ENCODE results near the gene CNKSR3. TPM values are rescaled to one million over a fixed set of nuclear protein-coding genes. Genes with fewer than 3 reads are reported as not detected.

Gene CNKSR3
- total and polyA plus RNA-seq, 2 of the 8 experiments (the other 6 are each of a cell fraction or from before 2014, with no cell fraction given), result 1.2 to 6.2 TPM

GRCh38 chr6:154549179-154549578 lies 38.7 kb upstream of the CNKSR3 start:
- Histone ChIP-seq H3K56ac (replicated peaks; ENCODE audit: insufficient read length, low read depth, low read length) (no peak overlapping the region), H3K79me1 (ENCODE audit: low read depth, low read length) (no peaks in the 10 kb centered on the region), H4K8ac (ENCODE audit: extremely low read depth, insufficient read depth, low read length) (no peak overlapping the region), H2AFZ (ENCODE audit: low read length) (no peak overlapping the region), H2BK15ac (ENCODE audit: low read length) (no peak overlapping the region), H3K9me3 (ENCODE audit: insufficient read depth in 2 of 2, low read depth in 1 of 2, low read length in 1 of 2) (no peaks in the 10 kb centered on the region), H3K4me2 (ENCODE audit: insufficient read depth in 1 of 2, low read depth in 2 of 2, low read length in 2 of 2) (no peak overlapping the region), H2BK120ac (replicated peaks; ENCODE audit: low read depth, low read length) (no peak overlapping the region), H3K36me3 (ENCODE audit: control insufficient read depth in 2 of 4, insufficient read depth in 4 of 4, low read length in 3 of 4) (no peaks in the 10 kb centered on the region), H3K79me2 (ENCODE audit: control insufficient read depth in 1 of 2, insufficient read depth in 2 of 2, low read length in 2 of 2) (no peaks in the 10 kb centered on the region), H3K4ac (replicated peaks; ENCODE audit: insufficient read length, low read depth, low read length) (no peak overlapping the region), H3K14ac (ENCODE audit: insufficient read length) (no peak overlapping the region), H2BK20ac (ENCODE audit: low read length) (no peak overlapping the region), H3K4me1 (replicated peaks in 1 of 4; ENCODE audit: control insufficient read depth in 3 of 4, insufficient read depth in 4 of 4, low read length in 3 of 4) (no peaks in the 10 kb centered on the region), H3K23me2 (ENCODE audit: low read depth, low read length) (no peaks in the 10 kb centered on the region), H3K27ac (ENCODE audit: low read depth, low read length) (no peak overlapping the region), H3K23ac (ENCODE audit: insufficient read length) (no peak overlapping the region), H2BK12ac (ENCODE audit: low read depth, low read length) (no peak overlapping the region), H4K5ac (ENCODE audit: insufficient read length, low read depth, low read length) (no peak overlapping the region), H4K20me1 (replicated peaks in 1 of 2; ENCODE audit: control insufficient read depth in 1 of 2, insufficient read depth in 2 of 2, low read length in 2 of 2) (no peaks in the 10 kb centered on the region), H2BK5ac (ENCODE audit: low read depth, low read length) (no peak overlapping the region), H3K27me3 (replicated peaks in 1 of 4; ENCODE audit: control insufficient read depth in 3 of 4, extremely low read depth in 1 of 4, insufficient read depth in 3 of 4, low read length in 3 of 4) (peaks cover 0 to 3% (median 0%) of the 10 kb centered on the region in 4 experiments; a peak in 2 of 7 replicates), H3K4me3 (ENCODE audit: extremely low read depth in 1 of 4, insufficient read depth in 2 of 4, low read depth in 3 of 4, low read length in 4 of 4) (no peak overlapping the region), H3K9ac (replicated peaks in 1 of 4; ENCODE audit: extremely low read depth in 1 of 4, low read depth in 3 of 4, low read length in 3 of 4) (no peak overlapping the region), H4K91ac (replicated peaks; ENCODE audit: insufficient read length, low read length) (no peak overlapping the region), H2AK5ac (ENCODE audit: low read depth, low read length) (no peak overlapping the region), H3K18ac (ENCODE audit: extremely low read depth, low read length) (no peak overlapping the region)
- ChIA-PET POLR2A (ENCODE audit: partially characterized antibody) (interaction anchor here (0.9 to 1.2 kb wide), 2 partner anchors 9 to 10 kb away, joined by 3 read pairs; no protein-coding TSS in a partner anchor), CTCF (ENCODE audit: partially characterized antibody) (interaction anchor here (0.8 to 1.3 kb wide), 2 partner anchors 10 to 51 kb away, joined by 3 to 4 read pairs; no protein-coding TSS in a partner anchor)
- DNase-seq (ENCODE audit: low read depth in 1 of 2, low spot score in 2 of 2), result no peak
- FAIRE-seq, result no peak
- 89% methylated on average over 6 of the region's 6 CpGs; no CpG with 5 or more reads in 1 of the 2 experiments for WGBS, 2 experiments (ENCODE audit: extremely low coverage in 1 of 2, insufficient coverage in 1 of 2, insufficient read length in 1 of 2, insufficient replicate concordance in 2 of 2, low coverage in 1 of 2, low lambda C conversion rate in 2 of 2, missing lambda C conversion rate in 1 of 2)
- no peak for TF ChIP-seq TCF12 (IDR thresholded peaks at IDR 0.05; ENCODE audit: low read depth, low read length)
- TF ChIP-seq MAFK (IDR thresholded peaks at IDR 0.05; ENCODE audit: low read depth, low read length), result no peak
- TF ChIP-seq TEAD4 (IDR thresholded peaks at IDR 0.05; ENCODE audit: low read depth, low read length), result no peak
- TF ChIP-seq KDM4A (IDR thresholded peaks at IDR 0.05; ENCODE audit: low read depth, low read length, severe bottlenecking), result no peak
- no peak for TF ChIP-seq EZH2 (IDR thresholded peaks at IDR 0.05; ENCODE audit: low read depth, low read length, severe bottlenecking)
- TF ChIP-seq NANOG (IDR thresholded peaks at IDR 0.05; ENCODE audit: insufficient read depth, low read depth, low read length, poor library complexity, severe bottlenecking), result no peak
- no peak for TF ChIP-seq USF2 (IDR thresholded peaks at IDR 0.05; ENCODE audit: low read length)
- no peak for TF ChIP-seq SP1 (IDR thresholded peaks at IDR 0.05; ENCODE audit: low read depth, low read length)
- no peak for TF ChIP-seq RXRA (IDR thresholded peaks at IDR 0.05; ENCODE audit: insufficient read depth, low read depth, low read length)
- no peak for TF ChIP-seq E2F6 (IDR thresholded peaks at IDR 0.05)
- TF ChIP-seq TAF7 (optimal IDR thresholded peaks at IDR 0.05; ENCODE audit: borderline replicate concordance, low read depth, low read length), result no peak
- TF ChIP-seq SAP30 (IDR thresholded peaks at IDR 0.05; ENCODE audit: insufficient read depth, insufficient replicate concordance, low read length), result no peak
